Neural crest cell (in vitro differentiated cells): ENCODE measurements around the gene LMTK3. TPM values are rescaled to one million over a fixed set of nuclear protein-coding genes. Genes with fewer than 3 reads are reported as not detected.
A peak's percentile ranks its signal among the peaks of the same experiment; 100 is the strongest.
"Not testable (repeated sequence)": the region's sequence is repeated elsewhere in the genome, so short reads cannot be mapped to it uniquely, and the experiment has no call there.

Experiments
- DNase-seq: peaks from one replicate; pipeline ENCODE4 v3.0.0; 2021; ENCODE audit warnings: low read depth, mixed read lengths, low spot score
- H3K27ac Mint-ChIP-seq: one replicate; pipeline ENCODE4 v1.8.0; 2021; ENCODE audit warnings: mild to moderate bottlenecking, mixed read lengths; ENCODE audit not compliant: unreplicated experiment
- H3K27me3 Mint-ChIP-seq: 2 replicates; pipeline ENCODE4 v1.8.0; 2021; ENCODE audit warnings: low read depth, mild to moderate bottlenecking, mixed read lengths
- H3K36me3 Mint-ChIP-seq: 2 replicates; pipeline ENCODE4 v1.8.0; 2021; ENCODE audit warnings: low read depth, mild to moderate bottlenecking, mixed read lengths
- H3K4me1 Mint-ChIP-seq: 2 replicates; pipeline ENCODE4 v1.8.0; 2021; ENCODE audit warnings: mixed read lengths
- H3K4me3 Mint-ChIP-seq: one replicate; pipeline ENCODE4 v1.8.0; 2021; ENCODE audit warnings: mild to moderate bottlenecking, mixed read lengths
- H3K9me3 Mint-ChIP-seq: 2 replicates; pipeline ENCODE4 v1.8.0; 2021; ENCODE audit warnings: mixed read lengths
- CTCF ChIP-seq: fragments of 200-600 bp; sonication (generic); conservative IDR thresholded peaks from 2 replicates; pipeline ENCODE4 v1.5.0; 2021; ENCODE audit warnings: antibody characterized with exemption, mild to moderate bottlenecking
- total RNA-seq: library from RNA; stranded (reverse); gene quantifications from 2 replicates; pipeline ENCODE4 v1.2.1, GENCODE V29; 2021

LMTK3 gene
- total RNA-seq, 1 donor from 2014 or later: 3.1 TPM

GRCh38 chr19:48491793-48492123 is 19.9 kb downstream of the LMTK3 start:
- H3K9me3 Mint-ChIP-seq: no peaks in the 10 kb centered on the region
- peaks cover 36% of the 10 kb centered on the region for H3K4me1 Mint-ChIP-seq
- H3K4me3 Mint-ChIP-seq: peak overlapping the region; percentile 70
- no peak for TF ChIP-seq CTCF
- no peaks in the 10 kb centered on the region for H3K36me3 Mint-ChIP-seq
- H3K27me3 Mint-ChIP-seq: peaks cover 83% of the 10 kb centered on the region
- H3K27ac Mint-ChIP-seq: no peak overlapping the region
- DNase-seq: no peak

GRCh38 chr19:48490981-48491792 is 20.4 kb downstream of the LMTK3 start:
- Mint-ChIP-seq H3K36me3 (no peaks in the 10 kb centered on the region), H3K4me1 (peaks cover 39% of the 10 kb centered on the region), H3K4me3 (peak overlapping the region; percentile 70), H3K9me3 (no peaks in the 10 kb centered on the region), H3K27me3 (peaks cover 84% of the 10 kb centered on the region), H3K27ac (no peak overlapping the region)
- no peak for TF ChIP-seq CTCF
- DNase-seq: no peak

DNA sequence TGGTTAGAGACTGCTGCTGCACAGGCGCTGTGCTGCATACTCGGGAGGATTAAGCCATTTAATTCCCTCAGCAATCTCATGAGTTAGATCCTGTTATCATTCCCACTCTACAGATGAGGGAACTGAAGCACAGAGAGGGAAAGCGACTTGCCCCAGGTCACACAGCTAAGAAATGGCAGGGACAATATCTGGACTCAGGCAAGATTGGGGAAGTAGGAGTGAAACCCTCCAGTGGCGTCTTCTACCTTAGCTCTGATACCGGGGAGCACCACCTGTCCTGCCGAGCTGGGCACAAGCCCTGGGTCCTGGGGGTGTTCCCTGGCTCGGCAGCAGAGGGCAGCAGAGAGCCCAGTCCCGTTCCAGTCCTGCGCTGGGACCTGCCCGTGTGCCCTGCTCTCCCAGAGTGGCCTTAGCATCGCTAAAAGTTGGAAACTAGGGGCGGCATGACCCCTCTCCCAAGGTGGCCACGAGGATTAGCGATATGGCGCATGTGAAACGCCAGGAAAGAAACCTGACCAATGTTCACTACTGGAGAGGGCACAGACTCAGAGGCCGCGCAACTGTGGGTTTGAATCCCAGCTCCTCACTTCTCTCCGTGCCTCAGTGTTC is 21.9 kb downstream of the LMTK3 start:
- TF ChIP-seq CTCF: peak; percentile 94
- Mint-ChIP-seq H3K4me1 (peaks cover 35% of the 10 kb centered on the region), H3K4me3 (peak overlapping the region; percentile 59)

GRCh38 chr19:48488478-48488877 is 23.2 kb downstream of the LMTK3 start:
- Mint-ChIP-seq H3K4me1 (peaks cover 39% of the 10 kb centered on the region), H3K4me3 (peak overlapping the region; percentile 65), H3K27me3 (peaks cover 73% of the 10 kb centered on the region)
- H3K36me3 Mint-ChIP-seq, H3K27ac Mint-ChIP-seq, H3K9me3 Mint-ChIP-seq, DNase-seq: not testable (repeated sequence)

More for the DNA sequence above, 21.9 kb downstream of the LMTK3 start:
- Mint-ChIP-seq H3K27ac (no peak overlapping the region), H3K27me3 (peaks cover 73% of the 10 kb centered on the region), H3K36me3 (no peaks in the 10 kb centered on the region), H3K9me3 (no peaks in the 10 kb centered on the region)
- peak; percentile 85 for DNase-seq

- DNase-seq: no peak
- Mint-ChIP-seq H3K27ac (no peak overlapping the region), H3K36me3 (peaks cover 6% of the 10 kb centered on the region), H3K4me1 (peaks cover 39% of the 10 kb centered on the region), H3K9me3 (no peaks in the 10 kb centered on the region), H3K27me3 (peaks cover 68% of the 10 kb centered on the region), H3K4me3 (peak overlapping the region; percentile 65)
- no peak for TF ChIP-seq CTCF
Measured at GRCh38 chr19:48487948-48488347, 23.7 kb downstream of the LMTK3 start.

GRCh38 chr19:48487544-48487943 is 24.1 kb downstream of the LMTK3 start:
- peaks cover 35% of the 10 kb centered on the region for H3K4me1 Mint-ChIP-seq
- H3K27ac Mint-ChIP-seq: no peak overlapping the region
- H3K4me3 Mint-ChIP-seq: peak overlapping the region; percentile 43
- no peak for DNase-seq
- peaks cover 64% of the 10 kb centered on the region for H3K27me3 Mint-ChIP-seq
- H3K9me3 Mint-ChIP-seq: no peaks in the 10 kb centered on the region
- no peak for TF ChIP-seq CTCF
- H3K36me3 Mint-ChIP-seq: peaks cover 6% of the 10 kb centered on the region

- H3K9me3 Mint-ChIP-seq, DNase-seq, H3K27ac Mint-ChIP-seq: not testable (repeated sequence)
- Mint-ChIP-seq H3K36me3 (peaks cover 11% of the 10 kb centered on the region), H3K4me3 (peak overlapping the region; percentile 56), H3K4me1 (peaks cover 33% of the 10 kb centered on the region), H3K27me3 (peaks cover 63% of the 10 kb centered on the region)
Measured at GRCh38 chr19:48486706-48487105, 24.9 kb downstream of the LMTK3 start.
